ENCODE results near the gene MCRS1. TPM values are rescaled to one million over a fixed set of nuclear protein-coding genes. Genes with fewer than 3 reads are reported as not detected.
"Not testable (repeated sequence)": the region's sequence is repeated elsewhere in the genome, so short reads cannot be mapped to it uniquely, and the experiment has no call there.

The MCRS1 gene
- total and polyA plus RNA-seq, 2 experiments from 2014 or later: 105 to 139 TPM

DNA sequence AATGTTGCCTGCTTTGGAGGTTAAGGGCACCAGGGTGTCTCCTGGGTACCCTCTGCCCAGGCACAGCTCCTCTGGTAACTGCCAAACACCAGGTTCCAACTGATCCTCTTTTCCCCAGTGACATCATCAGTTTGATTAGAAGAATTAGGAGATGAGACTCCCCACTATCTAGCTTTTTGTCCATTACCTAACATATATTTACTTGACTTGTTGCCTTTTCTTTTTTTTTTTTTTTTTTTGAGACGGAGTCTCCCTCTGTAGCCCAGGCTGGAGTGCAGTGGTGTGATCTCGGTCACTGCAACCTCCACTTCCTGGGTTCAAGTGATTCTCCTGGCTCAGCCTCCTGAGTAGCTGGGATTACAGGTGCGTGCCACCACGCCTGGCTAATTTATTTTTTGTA, 37.6 kb upstream of the MCRS1 start, which contains the start of gene FAM186B:
Gene FAM186B (minus strand): TSS at position 101 of the 400 bp plus-strand sequence. CDS start 162 bp downstream, outside the sequence.
- not testable (repeated sequence) for H3K27me3 Mint-ChIP-seq (ENCODE audit: insufficient read depth, low read depth, poor library complexity); H3K9me3 Mint-ChIP-seq; H3K4me1 Mint-ChIP-seq; H3K27ac ChIP-seq (ENCODE audit: low read depth); H3F3A ChIP-seq (replicated peaks; ENCODE audit: low read depth); DNase-seq (ENCODE audit: low spot score); H3K4me3 ChIP-seq; H2AFZ ChIP-seq; H3K79me2 ChIP-seq (replicated peaks; ENCODE audit: insufficient read depth); H3K4me1 ChIP-seq (ENCODE audit: insufficient read depth); H3K4me3 Mint-ChIP-seq; ATAC-seq; H3K27ac Mint-ChIP-seq; H3K9me2 ChIP-seq (ENCODE audit: insufficient read depth); H3K36me3 Mint-ChIP-seq (ENCODE audit: low read depth); H4K20me1 ChIP-seq (replicated peaks; ENCODE audit: insufficient read depth); H3K36me3 ChIP-seq (ENCODE audit: insufficient read depth); H3K4me2 ChIP-seq; H3K27me3 ChIP-seq (ENCODE audit: insufficient read depth)

DNA sequence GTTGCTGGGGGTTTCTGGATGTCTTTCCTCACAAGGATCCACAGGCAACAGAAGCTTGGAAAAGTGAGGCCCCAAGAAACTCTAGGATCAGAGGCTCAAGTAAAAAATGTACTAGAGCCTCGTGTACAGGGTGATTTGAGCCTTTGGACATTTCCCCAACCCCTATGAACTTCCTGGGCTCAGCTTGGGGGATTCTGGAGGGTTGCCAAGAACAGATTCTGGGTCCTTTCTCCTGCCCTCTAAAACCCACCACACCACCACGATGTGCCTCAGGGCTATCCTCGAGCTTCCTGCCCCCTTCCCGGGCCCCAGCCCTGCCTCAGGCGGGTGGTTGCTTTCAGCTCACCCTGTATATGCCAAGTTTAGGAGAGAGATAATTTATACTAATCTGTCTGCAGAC, 36.9 kb upstream of the MCRS1 start:
- ATAC-seq: no peak
- H3K36me3 Mint-ChIP-seq (ENCODE audit: low read depth): no peaks in the 10 kb centered on the region
- DNase-seq (ENCODE audit: low spot score): no peak
- Histone ChIP-seq H3K9me2 (ENCODE audit: insufficient read depth) (peaks cover under 1% of the 10 kb centered on the region; the same call in 1 of the 2 replicates), H3K4me2 (no peak overlapping the region), H3K27me3 (ENCODE audit: insufficient read depth) (no peaks in the 10 kb centered on the region), H3K4me1 (ENCODE audit: insufficient read depth) (0 out of 2 replicates have a peak, but pooled peaks cover 4% of the 10 kb centered on the region), H2AFZ (no peak overlapping the region), H3F3A (replicated peaks; ENCODE audit: low read depth) (no peaks in the 10 kb centered on the region), H3K79me2 (replicated peaks; ENCODE audit: insufficient read depth) (no peaks in the 10 kb centered on the region), H3K4me3 (no peak overlapping the region), H4K20me1 (replicated peaks; ENCODE audit: insufficient read depth) (no peaks in the 10 kb centered on the region), H3K27ac (ENCODE audit: low read depth) (no peak overlapping the region), H3K36me3 (ENCODE audit: insufficient read depth) (no peaks in the 10 kb centered on the region)
- H3K4me1 Mint-ChIP-seq: peaks cover 5% of the 10 kb centered on the region; the same call in 1 of the 3 replicates
- no peaks in the 10 kb centered on the region for H3K9me3 Mint-ChIP-seq
- H3K27me3 Mint-ChIP-seq (ENCODE audit: insufficient read depth, low read depth, poor library complexity): peaks cover 13% of the 10 kb centered on the region
- H3K4me3 Mint-ChIP-seq: no peak overlapping the region
- H3K27ac Mint-ChIP-seq: no peak overlapping the region
- TF ChIP-seq, protein P1, sequence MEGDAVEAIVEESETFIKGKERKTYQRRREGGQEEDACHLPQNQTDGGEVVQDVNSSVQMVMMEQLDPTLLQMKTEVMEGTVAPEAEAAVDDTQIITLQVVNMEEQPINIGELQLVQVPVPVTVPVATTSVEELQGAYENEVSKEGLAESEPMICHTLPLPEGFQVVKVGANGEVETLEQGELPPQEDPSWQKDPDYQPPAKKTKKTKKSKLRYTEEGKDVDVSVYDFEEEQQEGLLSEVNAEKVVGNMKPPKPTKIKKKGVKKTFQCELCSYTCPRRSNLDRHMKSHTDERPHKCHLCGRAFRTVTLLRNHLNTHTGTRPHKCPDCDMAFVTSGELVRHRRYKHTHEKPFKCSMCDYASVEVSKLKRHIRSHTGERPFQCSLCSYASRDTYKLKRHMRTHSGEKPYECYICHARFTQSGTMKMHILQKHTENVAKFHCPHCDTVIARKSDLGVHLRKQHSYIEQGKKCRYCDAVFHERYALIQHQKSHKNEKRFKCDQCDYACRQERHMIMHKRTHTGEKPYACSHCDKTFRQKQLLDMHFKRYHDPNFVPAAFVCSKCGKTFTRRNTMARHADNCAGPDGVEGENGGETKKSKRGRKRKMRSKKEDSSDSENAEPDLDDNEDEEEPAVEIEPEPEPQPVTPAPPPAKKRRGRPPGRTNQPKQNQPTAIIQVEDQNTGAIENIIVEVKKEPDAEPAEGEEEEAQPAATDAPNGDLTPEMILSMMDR (conservative IDR thresholded peaks at IDR 0.05; ENCODE audit: low read depth in 2 of 2): no peak
- TF ChIP-seq JUNB (IDR thresholded peaks at IDR 0.05; ENCODE audit: unreplicated experiment) (no peak), CREB1 (CRISPR knock-in tag; IDR thresholded peaks at IDR 0.05; ENCODE audit: low read depth) (no peak), ZNF114 (CRISPR knock-in tag; IDR thresholded peaks at IDR 0.05) (no peak), NANOG (IDR thresholded peaks at IDR 0.05; ENCODE audit: borderline replicate concordance) (no peak), EZH2phosphoT487 (IDR thresholded peaks at IDR 0.05; ENCODE audit: unreplicated experiment) (no peak), STAT1 (IDR thresholded peaks at IDR 0.05; ENCODE audit: unreplicated experiment) (no peak), EZH2 (IDR thresholded peaks at IDR 0.05; ENCODE audit: low read depth, unreplicated experiment) (no peak)
- TF ChIP-seq, protein P2, sequence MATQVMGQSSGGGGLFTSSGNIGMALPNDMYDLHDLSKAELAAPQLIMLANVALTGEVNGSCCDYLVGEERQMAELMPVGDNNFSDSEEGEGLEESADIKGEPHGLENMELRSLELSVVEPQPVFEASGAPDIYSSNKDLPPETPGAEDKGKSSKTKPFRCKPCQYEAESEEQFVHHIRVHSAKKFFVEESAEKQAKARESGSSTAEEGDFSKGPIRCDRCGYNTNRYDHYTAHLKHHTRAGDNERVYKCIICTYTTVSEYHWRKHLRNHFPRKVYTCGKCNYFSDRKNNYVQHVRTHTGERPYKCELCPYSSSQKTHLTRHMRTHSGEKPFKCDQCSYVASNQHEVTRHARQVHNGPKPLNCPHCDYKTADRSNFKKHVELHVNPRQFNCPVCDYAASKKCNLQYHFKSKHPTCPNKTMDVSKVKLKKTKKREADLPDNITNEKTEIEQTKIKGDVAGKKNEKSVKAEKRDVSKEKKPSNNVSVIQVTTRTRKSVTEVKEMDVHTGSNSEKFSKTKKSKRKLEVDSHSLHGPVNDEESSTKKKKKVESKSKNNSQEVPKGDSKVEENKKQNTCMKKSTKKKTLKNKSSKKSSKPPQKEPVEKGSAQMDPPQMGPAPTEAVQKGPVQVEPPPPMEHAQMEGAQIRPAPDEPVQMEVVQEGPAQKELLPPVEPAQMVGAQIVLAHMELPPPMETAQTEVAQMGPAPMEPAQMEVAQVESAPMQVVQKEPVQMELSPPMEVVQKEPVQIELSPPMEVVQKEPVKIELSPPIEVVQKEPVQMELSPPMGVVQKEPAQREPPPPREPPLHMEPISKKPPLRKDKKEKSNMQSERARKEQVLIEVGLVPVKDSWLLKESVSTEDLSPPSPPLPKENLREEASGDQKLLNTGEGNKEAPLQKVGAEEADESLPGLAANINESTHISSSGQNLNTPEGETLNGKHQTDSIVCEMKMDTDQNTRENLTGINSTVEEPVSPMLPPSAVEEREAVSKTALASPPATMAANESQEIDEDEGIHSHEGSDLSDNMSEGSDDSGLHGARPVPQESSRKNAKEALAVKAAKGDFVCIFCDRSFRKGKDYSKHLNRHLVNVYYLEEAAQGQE (IDR thresholded peaks at IDR 0.05; ENCODE audit: unreplicated experiment): no peak
- TF ChIP-seq, protein P3, sequence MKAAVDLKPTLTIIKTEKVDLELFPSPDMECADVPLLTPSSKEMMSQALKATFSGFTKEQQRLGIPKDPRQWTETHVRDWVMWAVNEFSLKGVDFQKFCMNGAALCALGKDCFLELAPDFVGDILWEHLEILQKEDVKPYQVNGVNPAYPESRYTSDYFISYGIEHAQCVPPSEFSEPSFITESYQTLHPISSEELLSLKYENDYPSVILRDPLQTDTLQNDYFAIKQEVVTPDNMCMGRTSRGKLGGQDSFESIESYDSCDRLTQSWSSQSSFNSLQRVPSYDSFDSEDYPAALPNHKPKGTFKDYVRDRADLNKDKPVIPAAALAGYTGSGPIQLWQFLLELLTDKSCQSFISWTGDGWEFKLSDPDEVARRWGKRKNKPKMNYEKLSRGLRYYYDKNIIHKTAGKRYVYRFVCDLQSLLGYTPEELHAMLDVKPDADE (IDR thresholded peaks at IDR 0.05): no peak
